Fibroblast of the aortic adventitia (primary cell): ENCODE data around the gene PSME3IP1. TPM values are rescaled to one million over a fixed set of nuclear protein-coding genes. Genes with fewer than 3 reads are reported as not detected.

Source experiments
- DNase-seq: peaks from one replicate; pipeline ENCODE4 v3.0.0-alpha.2; 2010; ENCODE audit warnings: low read depth
- H3K4me3 ChIP-seq: 2 replicates; pipeline ENCODE4 v1.5.1; 2011; ENCODE audit warnings: low read depth, mild to moderate bottlenecking, control low read depth, low read length, moderate library complexity
- total RNA-seq: library from RNA; depleted of rRNA; stranded (reverse); fragments of >200 nt; gene quantifications from 2 replicates; pipeline ENCODE4 v1.2.3, GENCODE V29; 2012; ENCODE audit warnings: low replicate concordance
- TF ChIP-seq, protein P1 (sequence below): IDR thresholded peaks from 2 replicates; pipeline ENCODE4 v1.5.1; 2011; ENCODE audit warnings: mild to moderate bottlenecking, low read length, control low read depth, inconsistent platforms; ENCODE audit not compliant: insufficient read depth

PSME3IP1 gene, protein sequence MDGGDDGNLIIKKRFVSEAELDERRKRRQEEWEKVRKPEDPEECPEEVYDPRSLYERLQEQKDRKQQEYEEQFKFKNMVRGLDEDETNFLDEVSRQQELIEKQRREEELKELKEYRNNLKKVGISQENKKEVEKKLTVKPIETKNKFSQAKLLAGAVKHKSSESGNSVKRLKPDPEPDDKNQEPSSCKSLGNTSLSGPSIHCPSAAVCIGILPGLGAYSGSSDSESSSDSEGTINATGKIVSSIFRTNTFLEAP
- 61.7 and 71.5 TPM in 2 replicates for total RNA-seq

DNA sequence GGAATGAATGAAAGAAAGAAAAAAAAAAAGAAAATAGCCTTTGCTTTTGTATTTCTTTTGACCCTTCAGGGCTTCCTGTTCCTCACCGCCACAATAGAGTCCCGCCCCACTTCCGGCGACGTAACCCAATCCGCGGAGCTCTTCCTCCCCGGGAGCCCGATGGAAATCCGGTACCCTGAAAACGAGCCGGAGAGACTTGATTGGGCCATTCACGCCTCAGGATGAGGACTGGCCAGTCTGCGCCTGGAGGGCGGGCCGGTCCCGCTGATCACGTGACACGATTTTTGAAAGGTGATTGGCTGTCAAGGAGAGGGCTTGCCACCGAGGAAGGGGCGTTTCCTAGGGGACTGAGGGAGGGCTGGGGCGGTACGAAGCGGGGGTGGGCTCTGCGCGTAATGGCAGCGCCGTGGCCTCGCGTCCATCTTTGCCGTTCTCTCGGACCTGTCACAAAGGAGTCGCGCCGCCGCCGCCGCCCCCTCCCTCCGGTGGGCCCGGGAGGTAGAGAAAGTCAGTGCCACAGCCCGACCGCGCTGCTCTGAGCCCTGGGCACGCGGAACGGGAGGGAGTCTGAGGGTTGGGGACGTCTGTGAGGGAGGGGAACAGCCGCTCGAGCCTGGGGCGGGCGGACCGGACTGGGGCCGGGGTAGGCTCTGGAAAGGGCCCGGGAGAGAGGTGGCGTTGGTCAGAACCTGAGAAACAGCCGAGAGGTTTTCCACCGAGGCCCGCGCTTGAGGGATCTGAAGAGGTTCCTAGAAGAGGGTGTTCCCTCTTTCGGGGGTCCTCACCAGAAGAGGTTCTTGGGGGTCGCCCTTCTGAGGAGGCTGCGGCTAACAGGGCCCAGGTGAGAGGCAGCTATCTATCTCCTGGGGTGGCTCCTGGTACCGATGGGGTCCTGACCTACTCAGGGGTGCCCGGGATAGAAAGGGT is at the start of gene PSME3IP1, which contains the start of gene RSPRY1:
PSME3IP1 (minus strand) TSS at position 95 of the 927 bp plus-strand sequence. CDS start 12,185 bp downstream, outside the sequence.
RSPRY1 (plus strand) TSS at position 385 of the 927 bp plus-strand sequence. CDS start 18,330 bp downstream, outside the sequence.
- TF ChIP-seq, protein P1, sequence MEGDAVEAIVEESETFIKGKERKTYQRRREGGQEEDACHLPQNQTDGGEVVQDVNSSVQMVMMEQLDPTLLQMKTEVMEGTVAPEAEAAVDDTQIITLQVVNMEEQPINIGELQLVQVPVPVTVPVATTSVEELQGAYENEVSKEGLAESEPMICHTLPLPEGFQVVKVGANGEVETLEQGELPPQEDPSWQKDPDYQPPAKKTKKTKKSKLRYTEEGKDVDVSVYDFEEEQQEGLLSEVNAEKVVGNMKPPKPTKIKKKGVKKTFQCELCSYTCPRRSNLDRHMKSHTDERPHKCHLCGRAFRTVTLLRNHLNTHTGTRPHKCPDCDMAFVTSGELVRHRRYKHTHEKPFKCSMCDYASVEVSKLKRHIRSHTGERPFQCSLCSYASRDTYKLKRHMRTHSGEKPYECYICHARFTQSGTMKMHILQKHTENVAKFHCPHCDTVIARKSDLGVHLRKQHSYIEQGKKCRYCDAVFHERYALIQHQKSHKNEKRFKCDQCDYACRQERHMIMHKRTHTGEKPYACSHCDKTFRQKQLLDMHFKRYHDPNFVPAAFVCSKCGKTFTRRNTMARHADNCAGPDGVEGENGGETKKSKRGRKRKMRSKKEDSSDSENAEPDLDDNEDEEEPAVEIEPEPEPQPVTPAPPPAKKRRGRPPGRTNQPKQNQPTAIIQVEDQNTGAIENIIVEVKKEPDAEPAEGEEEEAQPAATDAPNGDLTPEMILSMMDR = no peak
- H3K4me3 ChIP-seq = peak within 1 kb of the TSS; percentile 97
- DNase-seq = peak; percentile 99

DNA sequence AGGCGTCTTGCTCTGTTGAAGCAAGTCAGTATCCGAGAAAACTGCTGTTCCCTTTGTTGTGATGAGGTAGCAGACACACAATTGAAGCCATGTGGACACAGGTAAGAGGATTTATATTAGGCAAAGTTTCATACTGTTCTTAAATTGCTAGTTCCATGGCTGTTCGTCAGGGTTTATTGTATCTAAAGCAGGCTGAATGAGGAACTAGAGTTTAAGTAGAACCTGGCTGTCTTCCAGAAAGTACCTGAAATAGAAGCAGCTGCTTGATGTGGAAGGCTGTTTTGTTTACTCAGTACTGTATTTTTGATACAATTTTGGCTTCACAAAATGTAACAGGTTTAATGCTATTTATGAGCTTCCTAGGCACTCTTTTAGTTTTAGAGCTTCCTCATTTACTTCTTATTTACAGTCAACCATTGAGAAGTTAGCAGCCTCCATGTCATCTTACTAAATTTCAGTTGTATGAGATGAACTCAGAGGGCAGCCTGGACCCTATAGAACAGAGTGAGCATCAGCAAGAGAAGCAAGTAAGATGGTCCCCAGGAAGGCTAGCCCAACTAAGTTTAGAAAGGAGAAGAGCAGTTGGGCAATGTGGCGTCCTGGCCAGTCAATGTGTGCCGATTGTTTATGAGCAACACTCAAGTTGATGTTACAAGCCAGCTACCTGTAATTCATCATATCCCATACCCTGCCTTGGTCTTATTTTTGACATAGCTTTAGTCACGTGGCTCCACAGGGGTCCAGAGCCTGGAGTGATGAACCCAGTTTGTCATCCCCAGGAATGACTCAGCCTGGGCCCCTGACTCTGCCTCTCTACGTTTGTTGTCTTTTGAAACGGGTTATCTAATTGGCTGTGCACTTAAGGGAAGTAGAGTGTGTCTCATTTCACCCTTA is 49.5 kb upstream of the PSME3IP1 start:
- H3K4me3 ChIP-seq = no peak overlapping the region
- TF ChIP-seq, protein P1 = no peak
- peak; percentile 37 for DNase-seq

DNA sequence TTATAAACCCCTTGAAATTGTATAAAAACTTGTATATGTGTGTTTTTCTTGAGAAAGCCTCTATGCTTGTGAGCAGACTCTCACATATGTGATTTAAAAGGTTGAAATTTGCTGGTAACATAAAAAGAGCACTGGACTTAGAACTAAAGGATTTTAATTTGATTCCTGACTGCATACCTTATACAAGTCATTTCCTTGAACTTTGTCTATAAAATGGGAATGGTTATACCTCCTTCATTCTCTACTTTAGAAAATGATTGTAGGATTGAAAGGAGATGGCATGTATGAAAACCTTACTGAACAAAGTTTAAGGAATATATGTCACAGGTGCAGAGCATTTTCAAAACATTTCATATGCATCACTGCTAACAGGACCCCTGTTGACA is 48.9 kb upstream of the PSME3IP1 start:
- no peak overlapping the region for H3K4me3 ChIP-seq
- TF ChIP-seq, protein P1 = no peak
- DNase-seq = no peak

- no peak for DNase-seq
- H3K4me3 ChIP-seq = no peak overlapping the region
- TF ChIP-seq, protein P1 = no peak
Observed at GRCh38 chr16:57233944-57234706, 48.3 kb upstream of the PSME3IP1 start.

DNA sequence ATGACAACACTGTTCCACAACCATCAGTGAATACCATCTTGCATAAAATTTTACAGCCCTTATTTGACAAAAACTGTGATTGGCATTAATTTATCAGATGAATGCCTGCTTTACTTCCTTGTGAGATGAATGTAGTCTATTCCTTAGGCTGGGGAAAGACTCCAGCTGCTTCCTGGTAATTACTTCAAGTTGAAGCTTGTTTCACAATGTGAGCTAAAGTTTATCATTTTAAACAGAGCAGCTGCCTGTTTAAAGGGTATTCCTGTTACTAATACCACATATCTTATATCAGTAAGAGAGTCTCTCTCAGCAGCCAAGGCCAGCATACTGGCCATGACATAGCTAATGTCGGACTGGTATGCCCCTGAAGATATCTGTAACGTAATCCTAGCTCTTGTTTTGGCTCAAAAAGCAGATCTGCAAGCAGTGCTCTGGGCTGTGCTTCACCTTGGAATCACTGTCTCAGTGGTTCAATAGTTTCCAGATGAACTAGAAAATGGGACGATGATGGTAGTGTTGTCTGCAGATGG is 46.0 kb upstream of the PSME3IP1 start:
- H3K4me3 ChIP-seq = no peak overlapping the region
- DNase-seq = no peak
- TF ChIP-seq, protein P1 = no peak
